ENCODE results near the gene PTGES2.

- TF ChIP-seq, protein P1, sequence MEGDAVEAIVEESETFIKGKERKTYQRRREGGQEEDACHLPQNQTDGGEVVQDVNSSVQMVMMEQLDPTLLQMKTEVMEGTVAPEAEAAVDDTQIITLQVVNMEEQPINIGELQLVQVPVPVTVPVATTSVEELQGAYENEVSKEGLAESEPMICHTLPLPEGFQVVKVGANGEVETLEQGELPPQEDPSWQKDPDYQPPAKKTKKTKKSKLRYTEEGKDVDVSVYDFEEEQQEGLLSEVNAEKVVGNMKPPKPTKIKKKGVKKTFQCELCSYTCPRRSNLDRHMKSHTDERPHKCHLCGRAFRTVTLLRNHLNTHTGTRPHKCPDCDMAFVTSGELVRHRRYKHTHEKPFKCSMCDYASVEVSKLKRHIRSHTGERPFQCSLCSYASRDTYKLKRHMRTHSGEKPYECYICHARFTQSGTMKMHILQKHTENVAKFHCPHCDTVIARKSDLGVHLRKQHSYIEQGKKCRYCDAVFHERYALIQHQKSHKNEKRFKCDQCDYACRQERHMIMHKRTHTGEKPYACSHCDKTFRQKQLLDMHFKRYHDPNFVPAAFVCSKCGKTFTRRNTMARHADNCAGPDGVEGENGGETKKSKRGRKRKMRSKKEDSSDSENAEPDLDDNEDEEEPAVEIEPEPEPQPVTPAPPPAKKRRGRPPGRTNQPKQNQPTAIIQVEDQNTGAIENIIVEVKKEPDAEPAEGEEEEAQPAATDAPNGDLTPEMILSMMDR (conservative IDR thresholded peaks at IDR 0.05): no peak
- TF ChIP-seq ZFX (IDR thresholded peaks at IDR 0.05): no peak
Observed at GRCh38 chr9:128096616-128097536, 30.7 kb downstream of the PTGES2 start.
